Body of pancreas (tissue), 4 donors: ENCODE data around the gene CTDSP2. TPM values are rescaled to one million over a fixed set of nuclear protein-coding genes. Genes with fewer than 3 reads are reported as not detected.

Experiments
- ATAC-seq: fragments of 150-250 bp; one replicate; pipeline ENCODE4 v1.9.1; 2016
- DNase-seq, 4 donors: peaks; one replicate each; pipeline ENCODE4 v3.0.0-alpha.2; 2019
- H3K27ac ChIP-seq, 4 donors: fragments of 200-600 bp; sonication (generic); 1 replicate in 3 of 4; 2 replicates in 1 of 4; pipeline versions ENCODE4 v1.5.1 to v1.6.1; 2016 to 2019; ENCODE audit warnings: mild to moderate bottlenecking in 1 of 4, mixed read lengths in 1 of 4, moderate library complexity in 1 of 4
- H3K27me3 ChIP-seq, 2 donors: fragments of 200-600 bp; sonication (generic); one replicate each; pipeline ENCODE4 v1.6.0; 2016; ENCODE audit warnings: mild to moderate bottlenecking in 1 of 2
- H3K36me3 ChIP-seq, 2 donors: fragments of 200-600 bp; sonication (generic); replicated peaks in 1 of 2; 2 replicates each; pipeline ENCODE4 v1.5.1; 2016; ENCODE audit warnings: low read depth in 2 of 2; ENCODE audit not compliant: insufficient read depth in 1 of 2
- H3K4me1 ChIP-seq: fragments of 200-600 bp; sonication (generic); one replicate; pipeline ENCODE4 v1.6.0; 2016
- H3K4me3 ChIP-seq, 2 donors: fragments of 200-600 bp; sonication (generic); 1 replicate in 1 of 2; 2 replicates in 1 of 2; pipeline ENCODE4 v1.5.1; 2016 to 2019
- H3K9me3 ChIP-seq, 3 donors: fragments of 200-600 bp; sonication (generic); 1 replicate in 2 of 3; 2 replicates in 1 of 3; pipeline ENCODE4 v1.5.1; 2016
- POLR2A ChIP-seq, 3 donors: fragments of 450-650 bp; IDR thresholded peaks; one replicate each; pipeline ENCODE4 v1.6.1; 2016; ENCODE audit warnings: antibody characterized with exemption in 3 of 3, mild to moderate bottlenecking in 2 of 3
- WGBS, 2 donors: methylation state at CpG; one replicate each; pipeline ENCODE4 v1.1.5; 2017; 5-methylcytosine and 5-hydroxymethylcytosine counted together
- intact Hi-C: fragments of 100-400 bp; cut with DNase I; formaldehyde crosslinking; loops from one replicate; pipeline ENCODE4 v1.15.1; 2023
- total RNA-seq, 2 donors: library from RNA; depleted of rRNA; stranded (reverse); fragments of >200 nt; gene quantifications; one replicate each; pipeline ENCODE4 v1.1.0, GENCODE V29; 2016
- TF ChIP-seq, protein P1 (sequence below), 7 experiments: fragments of 450-650 bp in 4 of 7; fragments of 200-600 bp in 3 of 7; sonication (generic) in 3 of 7; IDR thresholded peaks; one replicate each; pipeline ENCODE4 v1.5.1; 2016 to 2019; ENCODE audit warnings: antibody characterized with exemption in 7 of 7

The CTDSP2 gene
- total RNA-seq, 2 donors from 2014 or later = 82.1 to 125 TPM

DNA sequence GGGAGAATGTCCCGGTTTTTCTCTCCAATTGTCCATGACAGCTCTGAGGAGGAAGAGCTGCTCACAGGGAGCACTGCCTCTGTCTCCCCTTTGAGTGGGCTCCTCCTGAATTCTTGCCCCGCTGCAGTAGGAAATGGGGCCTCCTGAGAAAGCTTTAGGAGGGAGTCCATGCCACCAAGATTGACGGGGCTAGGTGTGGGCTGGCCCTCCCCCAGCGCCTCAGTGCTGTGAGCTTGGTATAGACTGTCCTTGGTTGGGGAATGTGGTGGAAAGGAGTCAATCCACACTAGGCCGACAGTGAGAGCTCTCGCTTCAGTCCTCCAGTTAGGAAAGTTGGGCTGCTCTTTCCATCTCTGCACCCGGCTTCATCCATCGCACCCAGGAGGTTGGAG lies 23.4 kb upstream of the CTDSP2 start:
- no peaks in the 10 kb centered on the region for H3K9me3 ChIP-seq
- DNase-seq (no peak), ATAC-seq (no peak)
- no peak for TF ChIP-seq POLR2A (IDR thresholded peaks at IDR 0.05)
- peaks cover under 1% of the 10 kb centered on the region for H3K4me1 ChIP-seq
- H3K27me3 ChIP-seq = no peaks in the 10 kb centered on the region
- H3K36me3 ChIP-seq = no peaks in the 10 kb centered on the region
- 84 to 90% methylated on average over 5 to 8 of the region's 8 CpGs for WGBS, 2 donors
- no peak overlapping the region for H3K27ac ChIP-seq
- no peak overlapping the region for H3K4me3 ChIP-seq
- intact Hi-C loops = no loop called here

DNA sequence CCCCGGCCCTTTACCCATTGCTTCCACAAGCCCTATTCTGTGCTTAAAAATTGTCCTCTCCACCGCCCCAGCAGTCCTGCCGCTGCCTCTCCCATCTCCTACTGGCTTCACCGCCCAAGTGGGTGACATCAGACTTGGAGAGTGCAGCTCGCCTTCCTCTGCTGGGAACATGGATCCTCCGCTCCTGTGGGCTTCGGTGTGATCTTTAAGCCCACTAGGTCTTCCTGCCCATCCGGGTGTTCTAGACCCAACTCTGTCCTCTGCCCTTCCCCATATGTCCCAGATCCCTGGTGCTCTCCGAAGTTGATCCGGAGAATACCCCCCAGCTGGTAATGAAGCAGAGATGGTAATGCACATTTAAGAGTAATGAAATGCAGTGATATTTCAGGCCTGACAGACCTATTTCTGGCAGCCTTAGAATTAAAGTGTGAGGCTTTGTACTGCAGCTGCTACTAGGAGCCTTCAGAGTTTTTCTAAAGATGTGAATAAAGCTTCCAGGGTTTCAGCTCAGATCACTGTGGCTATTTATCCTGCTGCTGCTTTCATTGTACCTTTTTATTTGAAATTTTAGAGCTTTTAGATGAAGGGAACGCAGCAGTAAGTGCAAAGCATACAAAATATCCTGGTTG lies 22.9 kb upstream of the CTDSP2 start:
- WGBS, 2 donors = 77 to 84% methylated on average over 11 of the region's 11 CpGs
- H3K27ac ChIP-seq = peak overlapping the region in 1 of 4 donors; percentile 18
- intact Hi-C loops = no loop called here

DNA sequence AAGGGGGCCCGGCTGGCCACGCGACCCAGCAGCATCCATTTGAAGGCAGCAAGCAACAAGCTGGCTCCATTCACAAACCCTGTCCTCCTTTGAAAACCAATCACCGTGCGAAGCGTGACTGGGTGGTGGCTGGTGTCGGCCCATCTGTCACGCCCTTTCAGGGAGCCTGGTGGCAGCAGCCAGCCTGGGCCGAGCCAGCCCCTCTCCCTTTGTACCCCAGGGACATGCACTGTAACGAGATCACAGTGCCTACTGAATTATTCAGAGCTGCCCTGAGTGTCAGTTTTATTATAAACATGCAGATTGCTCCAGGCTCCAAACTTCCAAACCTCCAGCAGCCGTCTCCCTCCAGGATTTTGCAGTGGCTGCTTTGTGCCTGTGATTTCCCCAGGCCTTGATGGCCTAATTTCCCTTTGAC lies 22.3 kb upstream of the CTDSP2 start:
- Histone ChIP-seq H3K27ac (peak overlapping the region in 1 of 4 donors; percentile 18), H3K9me3 (no peaks in the 10 kb centered on the region), H3K27me3 (no peaks in the 10 kb centered on the region), H3K4me3 (no peak overlapping the region), H3K36me3 (no peaks in the 10 kb centered on the region), H3K4me1 (peaks cover 8% of the 10 kb centered on the region)
- TF ChIP-seq POLR2A (IDR thresholded peaks at IDR 0.05) = no peak
- TF ChIP-seq, protein P1, sequence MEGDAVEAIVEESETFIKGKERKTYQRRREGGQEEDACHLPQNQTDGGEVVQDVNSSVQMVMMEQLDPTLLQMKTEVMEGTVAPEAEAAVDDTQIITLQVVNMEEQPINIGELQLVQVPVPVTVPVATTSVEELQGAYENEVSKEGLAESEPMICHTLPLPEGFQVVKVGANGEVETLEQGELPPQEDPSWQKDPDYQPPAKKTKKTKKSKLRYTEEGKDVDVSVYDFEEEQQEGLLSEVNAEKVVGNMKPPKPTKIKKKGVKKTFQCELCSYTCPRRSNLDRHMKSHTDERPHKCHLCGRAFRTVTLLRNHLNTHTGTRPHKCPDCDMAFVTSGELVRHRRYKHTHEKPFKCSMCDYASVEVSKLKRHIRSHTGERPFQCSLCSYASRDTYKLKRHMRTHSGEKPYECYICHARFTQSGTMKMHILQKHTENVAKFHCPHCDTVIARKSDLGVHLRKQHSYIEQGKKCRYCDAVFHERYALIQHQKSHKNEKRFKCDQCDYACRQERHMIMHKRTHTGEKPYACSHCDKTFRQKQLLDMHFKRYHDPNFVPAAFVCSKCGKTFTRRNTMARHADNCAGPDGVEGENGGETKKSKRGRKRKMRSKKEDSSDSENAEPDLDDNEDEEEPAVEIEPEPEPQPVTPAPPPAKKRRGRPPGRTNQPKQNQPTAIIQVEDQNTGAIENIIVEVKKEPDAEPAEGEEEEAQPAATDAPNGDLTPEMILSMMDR (IDR thresholded peaks at IDR 0.05) = no peak
- DNase-seq (no peak), ATAC-seq (no peak)
- intact Hi-C loops = no loop called here
- 82 to 92% methylated on average over 4 to 11 of the region's 11 CpGs for WGBS, 2 donors

More for the DNA sequence above, 22.9 kb upstream of the CTDSP2 start:
- no peak for ATAC-seq
- H3K36me3 ChIP-seq = no peaks in the 10 kb centered on the region
- peaks cover 5% of the 10 kb centered on the region for H3K4me1 ChIP-seq
- DNase-seq = no peak
- no peaks in the 10 kb centered on the region for H3K9me3 ChIP-seq
- no peaks in the 10 kb centered on the region for H3K27me3 ChIP-seq
- TF ChIP-seq, protein P1 (IDR thresholded peaks at IDR 0.05) = no peak
- no peak for TF ChIP-seq POLR2A (IDR thresholded peaks at IDR 0.05)
- no peak overlapping the region for H3K4me3 ChIP-seq

DNA sequence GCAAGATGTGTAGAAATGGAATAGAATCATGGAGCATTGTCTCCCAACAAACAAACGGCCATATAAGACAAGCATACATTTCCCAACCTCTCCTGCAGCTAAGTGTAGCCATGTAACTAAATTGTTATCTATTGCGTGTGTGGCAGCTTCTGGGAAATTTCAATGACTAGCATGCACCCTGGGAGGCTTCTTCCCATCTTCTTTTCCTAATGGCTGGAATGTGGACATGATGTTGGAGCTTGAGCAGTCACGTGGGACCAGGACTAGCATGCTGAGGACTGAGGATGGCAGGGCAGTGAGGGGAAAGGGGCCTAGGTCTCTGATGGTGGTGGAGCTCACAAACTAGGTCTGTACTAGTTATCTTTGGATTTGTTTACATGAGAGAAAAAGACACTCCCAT lies 21.7 kb upstream of the CTDSP2 start:
- no peak for ATAC-seq
- H3K27ac ChIP-seq = no peak overlapping the region

DNA sequence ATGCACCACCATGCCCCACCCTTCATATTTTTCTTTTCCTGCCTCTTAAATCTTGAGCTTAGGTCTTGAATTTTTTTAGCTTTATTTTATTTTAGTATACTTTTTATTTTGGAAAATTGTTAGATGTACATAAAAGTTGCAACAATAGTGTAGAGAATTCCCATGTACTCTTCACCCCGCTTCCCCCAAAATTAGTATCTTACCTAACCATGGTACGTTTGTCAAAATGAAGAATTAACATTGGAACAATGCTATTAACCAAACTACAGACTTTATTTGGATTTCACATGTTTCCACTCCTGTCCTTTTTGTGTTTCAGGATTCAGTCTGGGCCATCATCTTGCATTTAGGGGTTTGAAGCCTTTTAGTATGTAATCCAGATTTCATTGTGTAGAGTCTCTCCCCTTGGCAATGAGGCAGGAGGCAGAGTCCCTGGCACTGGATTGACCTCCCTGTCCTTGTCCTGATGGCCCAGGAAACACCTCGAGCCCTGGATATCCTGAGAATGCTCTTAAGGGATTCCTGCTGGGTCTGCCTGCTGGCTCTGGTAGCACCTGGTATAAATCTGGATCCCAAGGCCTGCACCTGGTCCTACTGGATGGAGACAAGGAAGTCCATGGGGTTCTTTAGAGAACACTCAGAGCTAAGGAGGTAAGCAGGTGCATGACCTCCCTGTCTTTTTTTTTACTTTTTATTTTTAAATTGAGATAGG lies 19.9 kb upstream of the CTDSP2 start:
- no peak overlapping the region for H3K27ac ChIP-seq
- no peaks in the 10 kb centered on the region for H3K36me3 ChIP-seq
- H3K27me3 ChIP-seq = no peaks in the 10 kb centered on the region
- WGBS, 2 donors = 91 to 99% methylated on average over 2 to 3 of the region's 3 CpGs
- no peaks in the 10 kb centered on the region for H3K9me3 ChIP-seq
- DNase-seq (no peak), ATAC-seq (no peak)
- peaks cover 8% of the 10 kb centered on the region for H3K4me1 ChIP-seq
- intact Hi-C loops = no loop called here
- no peak for TF ChIP-seq POLR2A (IDR thresholded peaks at IDR 0.05)
- TF ChIP-seq, protein P1 (IDR thresholded peaks at IDR 0.05) = no peak
- no peak overlapping the region for H3K4me3 ChIP-seq

More for the DNA sequence above, 21.7 kb upstream of the CTDSP2 start:
- no peaks in the 10 kb centered on the region for H3K27me3 ChIP-seq
- TF ChIP-seq POLR2A (IDR thresholded peaks at IDR 0.05) = no peak
- TF ChIP-seq, protein P1 (IDR thresholded peaks at IDR 0.05) = no peak
- no peak overlapping the region for H3K4me3 ChIP-seq
- DNase-seq = no peak
- intact Hi-C loops = no loop called here
- WGBS, 2 donors = 67 to 75% methylated on average over 3 of the region's 3 CpGs
- H3K9me3 ChIP-seq = no peaks in the 10 kb centered on the region
- no peaks in the 10 kb centered on the region for H3K36me3 ChIP-seq
- H3K4me1 ChIP-seq = peaks cover 8% of the 10 kb centered on the region
